Stimulated activated CD8-positive, alpha-beta memory T cell treated with anti-CD3 and anti-CD28 coated beads, Interleukin-12 subunit alpha, Interleukin-12 subunit beta, amount 100 ng/mL, for 24 hours (primary cell): ENCODE measurements around the gene CYRIA.

ENCODE experiments used
- DNase-seq: peaks from one replicate; pipeline ENCODE4 v3.0.0-alpha.2; 2020; ENCODE audit errors: extremely low read depth

CYRIA gene

DNA sequence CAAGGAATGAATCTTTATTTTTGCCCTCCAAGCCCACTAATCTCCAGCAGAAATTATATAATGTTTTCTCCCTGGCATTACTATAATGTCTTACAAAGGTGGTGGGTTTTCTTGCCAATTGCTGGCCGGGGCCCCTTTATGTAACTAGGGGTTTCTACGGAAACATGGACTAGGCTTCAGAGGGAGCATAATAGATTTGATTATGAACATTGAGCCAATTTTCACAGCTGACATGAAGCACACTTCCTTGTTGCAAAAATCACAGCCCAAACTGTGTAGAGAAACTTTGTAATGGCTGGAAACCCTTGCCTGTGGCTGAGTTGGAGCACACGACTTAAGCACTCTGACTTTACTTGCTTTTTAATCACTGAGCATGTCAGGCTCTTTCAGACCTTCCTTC lies 3.8 kb upstream of the CYRIA start:
- no peak for DNase-seq

DNA sequence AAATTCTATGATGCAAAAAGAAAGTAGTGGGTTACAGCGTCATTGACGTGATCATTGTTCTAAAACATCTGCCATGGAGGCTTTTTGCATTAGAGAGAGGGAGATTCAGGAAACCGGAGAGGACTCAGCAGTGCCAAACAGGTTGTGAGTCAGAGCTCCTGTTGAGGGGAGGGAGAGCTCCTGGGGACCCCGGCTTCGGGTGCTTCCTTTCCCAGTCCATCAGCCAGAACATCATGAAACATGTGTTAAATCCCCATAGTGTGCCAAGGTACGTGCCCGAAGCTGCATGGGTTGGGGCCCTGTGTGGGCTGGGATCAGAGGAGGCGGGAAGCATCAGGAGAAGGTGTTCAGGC lies 791 bp upstream of the CYRIA start:
- DNase-seq = no peak

DNA sequence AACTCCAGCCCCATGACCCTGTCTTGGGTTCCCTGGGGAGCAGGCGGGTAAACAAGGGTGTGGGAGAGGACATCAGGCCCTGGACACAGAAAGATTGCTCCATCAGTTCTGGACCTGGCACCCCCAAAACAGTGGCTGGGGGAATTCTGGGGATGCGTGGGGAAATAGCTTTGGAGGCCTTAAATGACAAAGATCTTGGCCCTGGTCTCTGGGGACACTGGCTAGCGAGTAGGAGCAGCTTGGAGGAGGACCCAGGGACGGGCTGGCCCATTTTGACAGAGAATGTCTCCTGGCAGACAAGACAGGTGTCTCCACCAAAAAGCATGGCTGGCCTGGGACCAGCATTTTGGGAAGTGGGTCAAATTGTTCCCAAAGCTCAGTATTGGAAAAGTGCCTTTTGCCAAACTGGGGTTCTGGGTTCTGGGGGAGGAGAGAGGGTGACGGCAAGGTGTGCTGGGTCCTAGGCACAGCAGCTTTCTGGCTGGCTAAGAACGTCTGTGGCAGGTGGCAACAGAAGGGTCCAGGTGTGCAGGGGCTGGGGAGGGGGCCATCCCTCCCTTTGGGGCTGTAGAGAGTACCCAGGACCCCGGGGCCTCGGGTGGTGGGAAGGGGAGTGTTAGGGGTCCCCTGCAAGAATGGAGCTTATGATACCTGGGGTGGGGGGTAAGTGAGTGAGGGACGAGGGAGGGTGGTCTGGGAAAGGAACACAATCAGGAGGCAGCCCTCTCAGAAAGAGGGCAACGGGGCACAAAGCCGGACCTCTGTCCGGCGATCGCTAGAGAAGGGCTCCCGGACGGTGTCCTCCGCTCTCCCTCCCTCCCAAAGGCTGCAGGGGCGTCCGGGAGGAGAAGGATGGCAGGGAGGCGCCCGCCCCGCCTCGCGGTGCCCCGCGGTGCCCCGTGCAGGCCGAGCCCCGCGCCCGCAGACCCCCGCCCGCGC lies 556 bp downstream of the CYRIA start:
- no peak for DNase-seq

DNA sequence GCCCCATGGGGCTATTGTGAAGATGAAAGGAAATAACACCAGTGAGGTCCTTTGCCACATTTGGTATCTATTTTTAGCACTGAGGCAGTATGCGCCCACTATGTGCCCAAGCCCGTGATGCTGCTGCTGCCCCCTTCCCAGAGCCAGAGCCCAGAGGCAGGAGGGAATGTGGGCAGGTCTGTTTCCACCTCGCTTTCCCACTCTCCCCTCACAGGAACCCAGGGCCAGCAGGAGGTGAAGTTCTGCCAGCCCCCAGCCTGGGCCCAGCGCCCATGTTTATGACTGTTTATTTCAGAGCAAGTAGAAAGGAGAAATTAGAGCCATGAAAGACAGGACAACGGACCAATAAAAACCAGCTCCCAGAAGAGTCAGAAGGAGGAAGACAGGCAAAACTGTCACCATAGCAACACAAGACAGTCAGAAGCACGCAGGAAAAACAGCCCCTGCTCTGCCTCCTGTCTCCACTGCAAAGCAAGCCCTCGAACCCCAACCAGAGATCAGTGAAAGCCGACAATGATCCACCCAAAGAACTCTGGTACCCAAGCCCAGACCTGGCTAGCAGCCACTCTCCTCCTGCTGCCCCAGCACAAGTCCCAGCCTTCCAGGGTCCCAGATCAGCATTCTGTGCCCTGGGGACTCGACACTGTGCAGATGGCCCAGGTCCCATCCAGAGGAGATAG lies 1.4 kb downstream of the CYRIA start:
- DNase-seq = no peak

DNA sequence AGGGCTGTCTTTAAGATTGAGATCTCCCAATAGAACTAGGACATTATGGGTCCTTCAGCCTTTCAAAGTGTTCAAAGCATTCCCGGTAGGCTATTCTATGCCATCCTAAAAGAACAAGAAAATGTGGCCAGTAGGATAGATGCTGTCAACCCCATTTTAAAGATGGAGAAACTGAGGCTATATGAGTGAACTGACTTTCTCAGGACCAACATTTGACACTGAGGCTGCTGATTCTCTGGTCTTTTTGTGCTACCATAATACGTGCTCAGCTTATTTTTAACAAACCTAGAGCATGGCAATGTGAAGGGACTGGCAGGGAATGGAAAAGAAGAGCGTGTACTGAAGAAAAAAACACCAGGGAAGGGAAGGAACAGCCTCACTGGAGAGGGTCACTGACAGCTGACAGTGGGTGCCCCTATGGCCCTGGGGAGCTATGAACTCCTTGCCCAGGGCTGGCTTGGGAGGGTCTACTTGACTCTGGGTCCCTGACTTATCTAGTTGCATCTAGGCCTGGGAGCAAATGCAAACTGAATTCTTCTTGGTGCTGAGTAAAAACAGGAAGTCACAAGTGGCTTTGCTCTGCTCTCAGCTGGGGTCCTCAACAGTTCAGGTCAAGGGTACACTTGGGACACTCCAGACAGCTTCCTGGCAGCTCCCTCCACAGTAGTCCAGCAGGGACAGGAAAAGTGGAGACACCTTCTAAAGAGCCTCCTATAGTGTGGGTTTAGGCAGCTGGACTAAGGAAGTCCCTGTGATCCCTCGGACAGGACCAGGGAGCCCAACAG lies 2.3 kb downstream of the CYRIA start:
- DNase-seq = no peak

DNA sequence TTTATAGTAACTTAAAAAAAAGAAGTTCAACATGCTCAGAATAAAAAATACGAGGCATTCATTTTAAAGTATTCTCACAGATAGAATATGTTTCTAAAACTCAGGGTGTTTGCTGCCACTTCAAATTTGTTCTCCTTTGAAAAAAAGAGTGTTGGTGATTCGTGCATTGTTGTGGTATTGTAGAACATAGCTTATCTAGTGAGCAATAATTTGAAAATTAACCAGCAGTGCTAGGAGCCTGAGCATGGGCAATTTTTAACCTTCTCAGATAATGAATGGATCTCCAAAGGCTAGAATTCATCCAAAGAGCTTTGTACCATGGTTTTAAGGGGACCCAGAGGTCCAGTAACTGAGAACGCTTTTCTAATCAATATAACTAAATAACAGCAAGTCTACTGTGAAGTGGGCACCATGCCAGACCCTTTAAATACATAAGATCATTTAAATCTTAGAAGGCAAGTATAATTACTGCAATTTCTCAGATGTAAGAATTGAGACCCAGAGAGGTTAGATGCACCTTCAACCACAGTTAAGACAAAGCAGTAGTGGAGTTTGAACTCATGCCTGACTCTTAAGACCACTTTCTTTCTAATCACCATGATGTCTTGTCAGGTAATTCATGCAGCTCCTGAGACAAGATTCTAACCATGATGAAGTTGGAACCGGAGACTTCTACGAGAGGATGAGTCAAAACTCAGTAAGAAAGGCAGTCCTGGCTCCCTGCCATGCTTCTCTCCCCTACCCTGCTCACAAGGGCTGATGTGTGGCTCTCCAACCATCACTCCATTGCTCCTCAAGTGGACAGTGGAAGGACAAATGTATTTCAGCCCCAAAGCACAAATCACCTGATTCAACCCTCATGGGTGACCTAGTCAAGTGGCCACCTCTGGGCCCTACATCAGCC lies 3.4 kb downstream of the CYRIA start:
- DNase-seq = no peak

GRCh38 chr2:16661526-16661925 lies 4.1 kb downstream of the CYRIA start:
- no peak for DNase-seq

GRCh38 chr2:16660556-16660955 lies 5.1 kb downstream of the CYRIA start:
- no peak for DNase-seq

GRCh38 chr2:16660114-16660513 lies 5.5 kb downstream of the CYRIA start:
- no peak for DNase-seq

DNA sequence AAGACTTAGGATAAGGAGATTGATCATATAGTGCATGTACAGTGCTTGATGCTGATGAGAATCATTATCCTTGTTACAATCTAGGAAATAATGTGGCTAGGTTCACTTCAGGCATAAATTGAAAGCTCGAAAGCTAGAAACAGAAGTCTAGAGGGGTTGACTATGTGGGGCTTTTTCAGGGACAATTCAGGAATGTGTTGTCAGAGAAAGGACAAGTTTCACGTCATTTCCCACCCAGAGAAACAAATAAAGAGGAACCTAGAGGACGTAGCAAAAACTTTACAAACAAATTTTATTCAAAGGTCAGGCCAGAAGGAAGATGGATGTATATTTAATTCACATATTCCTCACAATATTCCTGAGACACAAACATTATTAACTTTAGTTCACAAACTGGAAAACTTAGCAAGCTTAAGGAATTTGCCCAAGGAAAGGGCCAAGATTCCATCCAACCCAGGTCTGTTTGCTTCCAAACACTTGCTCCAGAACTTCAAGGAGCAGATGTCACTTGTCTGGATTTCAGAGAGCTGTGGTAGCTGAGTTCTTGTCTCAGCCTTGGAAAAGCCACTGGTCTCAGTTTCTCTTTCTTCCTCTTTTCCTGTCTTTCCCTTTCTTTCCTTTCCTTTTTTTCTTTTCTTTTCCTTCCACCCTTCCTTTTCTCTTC lies 7.4 kb downstream of the CYRIA start:
- DNase-seq = no peak

DNA sequence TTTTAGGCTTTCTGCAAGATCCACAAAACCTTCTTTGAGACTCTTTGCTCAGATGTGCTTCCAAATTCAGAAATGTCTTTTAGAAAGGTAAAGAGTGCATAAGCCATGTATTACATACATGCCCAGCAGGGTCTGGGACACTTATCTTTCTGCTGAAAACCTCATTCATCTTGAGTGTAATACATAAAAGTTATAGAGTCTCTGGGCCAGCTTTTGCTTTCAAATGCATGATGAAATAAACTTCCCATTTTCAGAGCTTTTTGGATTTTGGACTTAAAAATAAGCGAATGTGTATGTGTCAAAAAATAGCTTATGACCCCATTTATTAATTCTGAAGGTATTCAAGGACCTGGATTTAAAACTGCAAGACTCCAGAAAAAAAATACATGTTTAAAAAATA lies 8.0 kb downstream of the CYRIA start:
- no peak for DNase-seq

DNA sequence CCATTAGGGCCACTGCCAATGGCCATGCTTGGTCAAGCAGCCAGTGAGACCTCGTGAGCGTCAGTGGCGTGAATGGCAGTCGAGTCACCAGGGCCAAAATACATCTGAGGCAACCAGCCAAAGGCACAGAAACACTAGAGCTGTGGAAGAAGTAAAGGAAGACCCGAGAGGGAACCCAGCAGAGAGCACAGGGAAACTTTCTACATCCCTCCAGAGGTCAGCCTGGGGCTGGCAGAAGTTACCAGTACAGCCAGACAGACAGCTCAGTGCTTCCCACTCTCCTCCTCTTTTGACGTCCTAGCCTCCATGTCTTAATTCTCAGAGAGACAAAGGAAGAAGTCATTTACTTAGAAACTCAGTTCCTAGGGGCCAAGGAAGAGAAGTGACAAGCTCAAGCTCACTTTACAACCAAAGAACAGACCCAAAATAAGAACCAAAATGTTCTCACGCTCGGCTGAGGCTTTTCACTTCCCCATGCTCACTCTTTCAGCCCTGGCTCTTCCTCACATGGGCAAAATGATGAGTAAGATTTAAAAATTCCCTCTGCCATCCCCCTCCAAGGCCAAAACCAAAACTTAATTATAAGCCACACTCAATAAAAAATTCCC lies 8.7 kb downstream of the CYRIA start:
- no peak for DNase-seq

DNA sequence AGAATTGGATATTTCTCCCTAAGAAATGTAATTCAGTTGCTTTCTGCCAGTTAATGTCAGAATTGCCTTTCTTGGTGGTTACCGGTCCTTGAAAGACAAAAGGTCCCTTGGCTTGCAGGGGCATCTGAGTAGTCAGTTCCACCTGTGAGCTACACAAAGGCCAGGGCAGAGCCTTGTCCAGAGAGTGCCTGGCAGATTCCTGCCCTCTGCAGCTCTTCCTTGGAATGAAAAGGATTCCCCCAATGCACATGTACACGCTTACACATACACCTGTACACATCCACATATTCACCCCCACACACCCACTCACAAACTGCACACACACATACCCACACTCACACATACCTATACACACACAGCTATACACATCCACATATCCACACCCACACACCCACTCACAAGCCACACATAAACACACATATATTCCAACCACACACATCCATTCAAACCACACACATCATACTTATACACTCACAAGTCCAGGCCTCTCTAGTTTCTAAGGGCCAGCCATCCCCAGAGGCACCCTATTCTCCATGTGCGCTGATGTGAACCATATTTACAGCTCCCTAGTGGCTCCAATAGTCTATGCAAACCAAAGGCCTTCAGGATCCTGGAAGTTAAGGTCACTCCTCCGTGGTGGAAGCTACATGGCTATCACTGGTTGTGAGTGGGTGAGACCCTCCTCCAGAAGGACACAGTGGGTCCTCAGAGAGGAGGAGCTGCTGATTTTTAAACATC lies 9.6 kb downstream of the CYRIA start:
- no peak for DNase-seq

GRCh38 chr2:16655445-16655837 lies 10.2 kb downstream of the CYRIA start:
- DNase-seq = no peak

DNA sequence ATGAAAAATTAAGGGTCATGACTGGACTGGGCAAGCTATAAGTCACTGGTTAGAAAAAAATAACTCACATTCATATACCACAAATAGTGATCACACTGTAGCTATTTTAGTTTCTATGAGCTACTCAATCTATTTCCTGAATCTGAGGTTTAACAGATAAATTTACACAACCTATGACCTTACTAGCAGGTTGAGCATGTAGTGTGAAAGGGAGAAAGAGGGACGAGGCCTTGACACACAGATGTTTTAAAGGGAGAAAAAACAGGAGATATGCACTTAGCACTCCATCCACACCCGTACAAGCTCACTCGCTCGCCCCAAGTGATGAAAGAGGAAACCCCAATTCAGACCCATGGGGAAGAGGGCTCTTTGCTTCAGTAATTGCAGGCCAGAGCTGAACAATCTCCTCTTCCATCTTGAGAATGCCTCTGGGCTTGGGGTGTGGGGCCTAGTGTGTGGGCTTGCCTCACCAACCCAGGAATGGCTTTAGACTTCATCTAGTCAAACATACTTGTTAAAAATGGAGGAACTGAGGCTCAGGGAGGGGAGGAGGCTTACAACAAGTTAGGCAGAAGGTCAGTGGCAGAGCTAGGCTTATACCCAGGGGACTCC lies 10.7 kb downstream of the CYRIA start:
- no peak for DNase-seq

DNA sequence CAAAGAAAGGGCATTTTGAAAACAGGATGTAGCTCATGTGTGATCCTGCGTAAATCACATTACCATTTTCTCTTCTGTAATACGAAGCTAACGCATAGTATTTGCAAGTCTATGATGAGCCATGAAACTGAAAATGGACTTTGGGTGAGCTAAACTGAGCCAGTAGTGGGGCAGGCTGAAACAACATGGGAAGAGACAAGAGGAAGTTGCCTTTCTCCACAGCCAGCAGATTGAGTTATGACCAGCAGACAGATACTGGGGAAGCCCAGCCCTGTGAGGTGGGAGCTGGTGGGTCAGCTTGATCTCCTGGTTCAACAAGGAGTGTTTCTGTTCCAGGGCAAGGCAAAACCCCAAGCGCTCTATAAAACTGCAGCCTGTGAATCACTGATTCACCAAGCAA lies 11.8 kb downstream of the CYRIA start:
- no peak for DNase-seq

GRCh38 chr2:16653083-16653375 lies 12.6 kb downstream of the CYRIA start:
- DNase-seq = no peak

- no peak for DNase-seq
Measured at GRCh38 chr2:16652296-16653082, 13.1 kb downstream of the CYRIA start.
